Measurements from ENCODE around the gene THAP3.
"Not testable (repeated sequence)": the region's sequence is repeated elsewhere in the genome, so short reads cannot be mapped to it uniquely, and the experiment has no call there.

Gene THAP3

GRCh38 chr1:6594977-6595740, 29.5 kb upstream of the THAP3 start:
- no peak for DNase-seq (ENCODE audit: extremely low spot score)
- CTCF ChIA-PET = interaction anchor here (1.5 to 2.3 kb wide), 2 partner anchors 15 to 41 kb away, joined by 4 to 7 read pairs; partner anchors contain the start of genes NOL9 and TAS1R1
- TF ChIP-seq CTCF (IDR thresholded peaks at IDR 0.05; ENCODE audit: control extremely low read depth, extremely low read depth, low read depth, missing control alignments) = no peak
- POLR2A ChIA-PET = no interaction called here

GRCh38 chr1:6596351-6596750, 28.3 kb upstream of the THAP3 start:
- CTCF ChIA-PET = interaction anchor here (2.5 kb wide), 1 partner anchor 42 kb away, joined by 8 read pairs; the partner anchor contains the start of genes NOL9 and TAS1R1
- DNase-seq (ENCODE audit: extremely low spot score) = no peak
- no peak for TF ChIP-seq CTCF (IDR thresholded peaks at IDR 0.05; ENCODE audit: control extremely low read depth, extremely low read depth, low read depth, missing control alignments)
- POLR2A ChIA-PET = no interaction called here

- TF ChIP-seq CTCF (IDR thresholded peaks at IDR 0.05; ENCODE audit: control extremely low read depth, extremely low read depth, low read depth, missing control alignments) = no peak
- ChIA-PET CTCF (interaction anchor here (1.4 to 2.5 kb wide), 2 partner anchors 9 to 43 kb away, joined by 4 to 8 read pairs; partner anchors contain the start of genes NOL9 and TAS1R1), POLR2A (no interaction called here)
- no peak for DNase-seq (ENCODE audit: extremely low spot score)
These were observed 27.5 kb upstream of the THAP3 start for GRCh38 chr1:6596886-6597776.

- no peak for DNase-seq (ENCODE audit: extremely low spot score)
- ChIA-PET POLR2A (no interaction called here), CTCF (interaction anchor here (1.4 to 2.5 kb wide), 2 partner anchors 9 to 43 kb away, joined by 4 to 8 read pairs; partner anchors contain the start of genes NOL9 and TAS1R1)
- no peak for TF ChIP-seq CTCF (IDR thresholded peaks at IDR 0.05; ENCODE audit: control extremely low read depth, extremely low read depth, low read depth, missing control alignments)
These were observed 26.9 kb upstream of the THAP3 start for GRCh38 chr1:6597777-6598131.

GRCh38 chr1:6599141-6599975, 25.3 kb upstream of the THAP3 start:
- DNase-seq (ENCODE audit: extremely low spot score) = no peak
- ChIA-PET CTCF (interaction anchor here (0.8 to 3.6 kb wide), 7 partner anchors 9 to 47 kb away, joined by 3 to 16 read pairs (median 4); partner anchors contain the start of genes NOL9, THAP3 and ZBTB48), POLR2A (interaction anchor here (0.8 to 1.0 kb wide), 2 partner anchors 11 to 20 kb away, joined by 3 to 5 read pairs; partner anchors contain the start of gene ZBTB48)
- no peak for TF ChIP-seq CTCF (IDR thresholded peaks at IDR 0.05; ENCODE audit: control extremely low read depth, extremely low read depth, low read depth, missing control alignments)

GRCh38 chr1:6599991-6600390, 24.7 kb upstream of the THAP3 start:
- not testable (repeated sequence) for DNase-seq (ENCODE audit: extremely low spot score)
- CTCF ChIA-PET = interaction anchor here (0.8 to 3.6 kb wide), 7 partner anchors 9 to 47 kb away, joined by 3 to 16 read pairs (median 4); partner anchors contain the start of genes NOL9, THAP3 and ZBTB48
- POLR2A ChIA-PET = interaction anchor here (0.8 to 1.0 kb wide), 2 partner anchors 11 to 20 kb away, joined by 3 to 5 read pairs; partner anchors contain the start of gene ZBTB48
